Skeletal muscle tissue (tissue), 4 donors: ENCODE results near the gene PIK3R1. TPM values are rescaled to one million over a fixed set of nuclear protein-coding genes. Genes with fewer than 3 reads are reported as not detected.

Experiments used
- H3K27ac ChIP-seq: one replicate; pipeline ENCODE4 v1.7.0; 2013; ENCODE audit warnings: mild to moderate bottlenecking, low read depth, low read length, inconsistent platforms
- H3K27me3 ChIP-seq, 3 donors: one replicate each; pipeline ENCODE4 v1.7.0; 2013; ENCODE audit warnings: low read length in 3 of 3; ENCODE audit not compliant: control insufficient read depth in 3 of 3, insufficient read depth in 3 of 3
- H3K36me3 ChIP-seq, 3 donors: one replicate each; pipeline ENCODE4 v1.7.0; 2013; ENCODE audit warnings: low read length in 3 of 3; ENCODE audit not compliant: control insufficient read depth in 3 of 3, insufficient read depth in 3 of 3
- H3K4me1 ChIP-seq, 3 donors: one replicate each; pipeline ENCODE4 v1.7.0; 2013; ENCODE audit warnings: low read length in 3 of 3, mild to moderate bottlenecking in 3 of 3; ENCODE audit not compliant: control insufficient read depth in 3 of 3, insufficient read depth in 3 of 3
- H3K4me3 ChIP-seq, 3 donors: one replicate each; pipeline ENCODE4 v1.7.0; 2013; ENCODE audit warnings: low read length in 3 of 3
- H3K9ac ChIP-seq, 3 donors: one replicate each; pipeline ENCODE4 v1.7.0; 2013; ENCODE audit warnings: low read length in 3 of 3, mild to moderate bottlenecking in 3 of 3, moderate library complexity in 2 of 3, low read depth in 1 of 3
- H3K9me3 ChIP-seq, 3 donors: one replicate each; pipeline ENCODE4 v1.7.0; 2013; ENCODE audit warnings: low read length in 3 of 3; ENCODE audit not compliant: control insufficient read depth in 3 of 3
- total RNA-seq: library from RNA; depleted of rRNA; stranded (reverse); fragments of >200 nt; gene quantifications from one replicate; pipeline ENCODE4 v1.2.3, GENCODE V29; 2014
- donor health status: Osteomylitis.

PIK3R1 gene
- total RNA-seq, 1 donor from 2014 or later: 33.4 TPM

- Histone ChIP-seq H3K4me1 (peaks cover 20 to 24% (median 23%) of the 10 kb centered on the region in 3 donors), H3K27ac (no peak overlapping the region), H3K9ac (peak overlapping the region in 1 of 3 donors; percentile 1), H3K9me3 (no peaks in the 10 kb centered on the region), H3K36me3 (peaks cover 16 to 20% (median 16%) of the 10 kb centered on the region in 3 donors), H3K4me3 (no peak overlapping the region), H3K27me3 (no peaks in the 10 kb centered on the region)
These were observed 69.7 kb downstream of the PIK3R1 start for GRCh38 chr5:68285075-68285840.

- Histone ChIP-seq H3K4me1 (peaks cover 20 to 27% (median 23%) of the 10 kb centered on the region in 3 donors), H3K9ac (peak overlapping the region in 1 of 3 donors; percentile 28), H3K36me3 (peaks cover 12% of the 10 kb centered on the region in 3 donors), H3K27me3 (no peaks in the 10 kb centered on the region), H3K9me3 (no peaks in the 10 kb centered on the region), H3K27ac (no peak overlapping the region), H3K4me3 (no peak overlapping the region)
These were observed 70.5 kb downstream of the PIK3R1 start for GRCh38 chr5:68285851-68286611.

GRCh38 chr5:68286612-68286912, 71.0 kb downstream of the PIK3R1 start:
- H3K27me3 ChIP-seq: no peaks in the 10 kb centered on the region
- no peak overlapping the region for H3K4me3 ChIP-seq
- H3K4me1 ChIP-seq: peaks cover 20 to 27% (median 27%) of the 10 kb centered on the region in 3 donors
- no peaks in the 10 kb centered on the region for H3K9me3 ChIP-seq
- H3K36me3 ChIP-seq: peaks cover 10% of the 10 kb centered on the region in 3 donors
- peak overlapping the region in 1 of 3 donors; percentile 28 for H3K9ac ChIP-seq
- no peak overlapping the region for H3K27ac ChIP-seq

GRCh38 chr5:68287631-68287975, 72.0 kb downstream of the PIK3R1 start:
- Histone ChIP-seq H3K4me1 (peaks cover 20 to 32% (median 32%) of the 10 kb centered on the region in 3 donors), H3K27me3 (no peaks in the 10 kb centered on the region), H3K27ac (peak overlapping the region; percentile 93)

GRCh38 chr5:68287976-68288706, 72.6 kb downstream of the PIK3R1 start:
- H3K27me3 ChIP-seq: no peaks in the 10 kb centered on the region
- H3K9me3 ChIP-seq: no peaks in the 10 kb centered on the region
- peaks cover under 1 to 6% (median 6%) of the 10 kb centered on the region in 3 donors for H3K36me3 ChIP-seq
- H3K4me1 ChIP-seq: peaks cover 20 to 35% (median 34%) of the 10 kb centered on the region in 3 donors
- H3K4me3 ChIP-seq: peak overlapping the region; percentile 85 to 89 (median 87)
- peak overlapping the region; percentile 91 to 94 (median 93) for H3K9ac ChIP-seq
- H3K27ac ChIP-seq: peak overlapping the region; percentile 93

More at GRCh38 chr5:68287631-68287975, 72.0 kb downstream of the PIK3R1 start:
- Histone ChIP-seq H3K4me3 (peak overlapping the region; percentile 85 to 89 (median 87)), H3K9ac (peak overlapping the region; percentile 91 to 94 (median 93)), H3K9me3 (no peaks in the 10 kb centered on the region), H3K36me3 (peaks cover 3 to 4% (median 3%) of the 10 kb centered on the region in 3 donors)

- Histone ChIP-seq H3K27me3 (no peaks in the 10 kb centered on the region), H3K4me3 (peak overlapping the region; percentile 85 to 89 (median 87)), H3K4me1 (peaks cover 20 to 36% (median 34%) of the 10 kb centered on the region in 3 donors), H3K36me3 (peaks cover 5 to 9% (median 7%) of the 10 kb centered on the region in 3 donors), H3K27ac (peak overlapping the region; percentile 93), H3K9me3 (no peaks in the 10 kb centered on the region), H3K9ac (peak overlapping the region; percentile 91 to 94 (median 93))
These were observed 73.2 kb downstream of the PIK3R1 start for GRCh38 chr5:68288707-68289134.

GRCh38 chr5:68289498-68289897, 73.9 kb downstream of the PIK3R1 start:
- peak overlapping the region; percentile 91 to 94 (median 93) for H3K9ac ChIP-seq
- H3K4me3 ChIP-seq: peak overlapping the region; percentile 85 to 89 (median 87)
- H3K27me3 ChIP-seq: no peaks in the 10 kb centered on the region
- H3K36me3 ChIP-seq: peaks cover 7 to 13% (median 12%) of the 10 kb centered on the region in 3 donors
- peaks cover 20 to 36% (median 34%) of the 10 kb centered on the region in 3 donors for H3K4me1 ChIP-seq
- no peaks in the 10 kb centered on the region for H3K9me3 ChIP-seq
- H3K27ac ChIP-seq: peak overlapping the region; percentile 93

GRCh38 chr5:68290260-68290674, 74.7 kb downstream of the PIK3R1 start:
- H3K4me3 ChIP-seq: peak overlapping the region; percentile 85 to 89 (median 87)
- H3K4me1 ChIP-seq: peaks cover 20 to 36% (median 34%) of the 10 kb centered on the region in 3 donors
- H3K9ac ChIP-seq: peak overlapping the region; percentile 91 to 94 (median 93)
- no peaks in the 10 kb centered on the region for H3K9me3 ChIP-seq
- peaks cover 11 to 18% (median 18%) of the 10 kb centered on the region in 3 donors for H3K36me3 ChIP-seq
- no peaks in the 10 kb centered on the region for H3K27me3 ChIP-seq
- H3K27ac ChIP-seq: peak overlapping the region; percentile 93

- Histone ChIP-seq H3K9me3 (no peaks in the 10 kb centered on the region), H3K9ac (peak overlapping the region; percentile 47 to 94 (median 91)), H3K27me3 (no peaks in the 10 kb centered on the region), H3K4me1 (peaks cover 20 to 36% (median 34%) of the 10 kb centered on the region in 3 donors), H3K4me3 (peak overlapping the region; percentile 85 to 89 (median 87)), H3K36me3 (peaks cover 17 to 24% (median 23%) of the 10 kb centered on the region in 3 donors), H3K27ac (no peak overlapping the region)
These were observed 75.3 kb downstream of the PIK3R1 start for GRCh38 chr5:68290847-68291246.
